ENCODE results near the gene SYNDIG1. TPM values are rescaled to one million over a fixed set of nuclear protein-coding genes. Genes with fewer than 3 reads are reported as not detected.

Gene SYNDIG1
- total RNA-seq, 2 experiments from 2014 or later = not detected

GRCh38 chr20:24636626-24637025 lies 167.2 kb downstream of the SYNDIG1 start:
- H3K27me3 Mint-ChIP-seq = peaks cover 3% of the 10 kb centered on the region
- CTCF ChIA-PET = no interaction called here
- no peak overlapping the region for H3K27ac Mint-ChIP-seq

GRCh38 chr20:24637087-24637486 lies 167.7 kb downstream of the SYNDIG1 start:
- H3K9me3 Mint-ChIP-seq = no peaks in the 10 kb centered on the region
- peaks cover 0 to 5% of the 10 kb centered on the region in 2 experiments for H3K27me3 ChIP-seq (ENCODE audit: control insufficient read depth in 1 of 2, insufficient read depth in 2 of 2, low read length in 2 of 2)
- intact Hi-C loops (cut with DNase I, micrococcal nuclease) = loop anchor here in 1 of 2 experiments (10.0 kb wide), 1 partner anchor 328 kb away; no protein-coding TSS in a partner anchor
- no peaks in the 10 kb centered on the region for H3K4me1 Mint-ChIP-seq (ENCODE audit: low read depth)
- CTCF ChIA-PET = no interaction called here
- POLR2A ChIA-PET = no interaction called here
- H3K9me3 ChIP-seq (ENCODE audit: control insufficient read depth in 1 of 2, insufficient read depth in 1 of 2, low read length in 2 of 2) = no peaks in the 10 kb centered on the region
- no peaks in the 10 kb centered on the region for H3K36me3 Mint-ChIP-seq (ENCODE audit: low read depth)
- ATAC-seq (ENCODE audit: poor library complexity) (no peak), DNase-seq (no peak)
- no peak overlapping the region for H3K4me3 Mint-ChIP-seq
- H3K36me3 ChIP-seq (ENCODE audit: insufficient read depth, low read length) = no peaks in the 10 kb centered on the region
- H3K4me1 ChIP-seq (ENCODE audit: insufficient read depth, low read length) = no peaks in the 10 kb centered on the region
- TF ChIP-seq CTCF (IDR thresholded peaks at IDR 0.05) = no peak
- no peak overlapping the region for H3K27ac Mint-ChIP-seq
- no peak overlapping the region for H3K4me3 ChIP-seq (ENCODE audit: low read length)
- H3K27me3 Mint-ChIP-seq = peaks cover 3% of the 10 kb centered on the region
- H3K27ac ChIP-seq (ENCODE audit: low read depth in 1 of 2, low read length in 2 of 2) = no peak overlapping the region

More at GRCh38 chr20:24636626-24637025, 167.2 kb downstream of the SYNDIG1 start:
- ATAC-seq (ENCODE audit: poor library complexity) = no peak
- Histone ChIP-seq H3K27me3 (ENCODE audit: control insufficient read depth in 1 of 2, insufficient read depth in 2 of 2, low read length in 2 of 2) (peaks cover 0 to 5% of the 10 kb centered on the region in 2 experiments), H3K27ac (ENCODE audit: low read depth in 1 of 2, low read length in 2 of 2) (no peak overlapping the region), H3K9me3 (ENCODE audit: control insufficient read depth in 1 of 2, insufficient read depth in 1 of 2, low read length in 2 of 2) (no peaks in the 10 kb centered on the region), H3K4me3 (ENCODE audit: low read length) (no peak overlapping the region), H3K36me3 (ENCODE audit: insufficient read depth, low read length) (no peaks in the 10 kb centered on the region), H3K4me1 (ENCODE audit: insufficient read depth, low read length) (no peaks in the 10 kb centered on the region)
- POLR2A ChIA-PET = no interaction called here
- no peak for TF ChIP-seq CTCF (IDR thresholded peaks at IDR 0.05)
- no peak for DNase-seq
- intact Hi-C loops (cut with DNase I, micrococcal nuclease) = loop anchor here in 1 of 2 experiments (10.0 kb wide), 1 partner anchor 328 kb away; no protein-coding TSS in a partner anchor
- Mint-ChIP-seq H3K4me3 (no peak overlapping the region), H3K4me1 (ENCODE audit: low read depth) (no peaks in the 10 kb centered on the region), H3K9me3 (no peaks in the 10 kb centered on the region), H3K36me3 (ENCODE audit: low read depth) (no peaks in the 10 kb centered on the region)

GRCh38 chr20:24637941-24638340 lies 168.5 kb downstream of the SYNDIG1 start:
- no peaks in the 10 kb centered on the region for H3K36me3 Mint-ChIP-seq (ENCODE audit: low read depth)
- H3K27me3 Mint-ChIP-seq = peaks cover 3% of the 10 kb centered on the region
- DNase-seq (no peak), ATAC-seq (ENCODE audit: poor library complexity) (no peak)
- Histone ChIP-seq H3K36me3 (ENCODE audit: insufficient read depth, low read length) (no peaks in the 10 kb centered on the region), H3K27ac (ENCODE audit: low read depth in 1 of 2, low read length in 2 of 2) (no peak overlapping the region), H3K9me3 (ENCODE audit: control insufficient read depth in 1 of 2, insufficient read depth in 1 of 2, low read length in 2 of 2) (no peaks in the 10 kb centered on the region), H3K4me1 (ENCODE audit: insufficient read depth, low read length) (no peaks in the 10 kb centered on the region), H3K4me3 (ENCODE audit: low read length) (no peak overlapping the region), H3K27me3 (ENCODE audit: control insufficient read depth in 1 of 2, insufficient read depth in 2 of 2, low read length in 2 of 2) (peaks cover 0 to 5% of the 10 kb centered on the region in 2 experiments)
- ChIA-PET POLR2A (no interaction called here), CTCF (no interaction called here)
- TF ChIP-seq CTCF (IDR thresholded peaks at IDR 0.05) = no peak
- H3K4me3 Mint-ChIP-seq = no peak overlapping the region
- H3K27ac Mint-ChIP-seq = no peak overlapping the region
- intact Hi-C loops (cut with DNase I, micrococcal nuclease) = loop anchor here in 1 of 2 experiments (10.0 kb wide), 1 partner anchor 327 kb away; no protein-coding TSS in a partner anchor
- H3K9me3 Mint-ChIP-seq = no peaks in the 10 kb centered on the region
- H3K4me1 Mint-ChIP-seq (ENCODE audit: low read depth) = no peaks in the 10 kb centered on the region
